Measurements from ENCODE around the gene CYFIP1. TPM values are rescaled to one million over a fixed set of nuclear protein-coding genes. Genes with fewer than 3 reads are reported as not detected.

Gene CYFIP1
- total RNA-seq, 3 donors from 2014 or later (not counting 1 experiment from before 2014, with no cell fraction given), result 6.4 to 9.2 (median 8.8) TPM

DNA sequence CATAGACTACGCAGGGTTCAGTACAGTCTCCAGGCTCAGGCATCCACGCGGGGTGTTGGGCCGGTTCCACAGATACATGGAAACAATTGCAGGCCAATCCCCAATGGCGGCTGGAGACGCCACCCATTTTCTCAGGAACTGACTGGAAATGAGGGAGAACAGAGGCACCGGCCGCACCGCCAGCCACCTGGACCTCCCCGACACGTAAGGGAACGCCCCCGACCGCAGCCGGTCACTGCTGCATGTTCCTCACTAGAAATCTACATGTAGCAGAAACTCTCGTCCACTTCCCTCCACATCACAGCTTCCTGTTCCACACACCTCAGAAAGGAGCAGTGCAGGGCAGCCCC, 29.2 kb downstream of the CYFIP1 start:
- H3K36me3 Mint-ChIP-seq, result no peaks in the 10 kb centered on the region
- no peaks in the 10 kb centered on the region for H3K36me3 ChIP-seq (ENCODE audit: control insufficient read depth, insufficient read depth, low read length)
- 95% methylated on average over 16 of the region's 16 CpGs for WGBS (ENCODE audit: insufficient coverage)
- no peaks in the 10 kb centered on the region for H3K9me3 Mint-ChIP-seq
- peaks cover 12 to 18% of the 10 kb centered on the region in 2 donors for H3K4me1 Mint-ChIP-seq
- no peaks in the 10 kb centered on the region for H3K9me3 ChIP-seq (ENCODE audit: control insufficient read depth, insufficient read depth, low read length)
- no peaks in the 10 kb centered on the region for H3K4me1 ChIP-seq (ENCODE audit: control insufficient read depth, insufficient read depth, low read length)
- no peak overlapping the region for H3K27ac ChIP-seq (ENCODE audit: low read length)
- ATAC-seq, result no peak
- no peak overlapping the region for H3K4me3 ChIP-seq (ENCODE audit: low read length)
- intact Hi-C loops (cut with micrococcal nuclease), result no loop called here
- TF ChIP-seq, protein P1, sequence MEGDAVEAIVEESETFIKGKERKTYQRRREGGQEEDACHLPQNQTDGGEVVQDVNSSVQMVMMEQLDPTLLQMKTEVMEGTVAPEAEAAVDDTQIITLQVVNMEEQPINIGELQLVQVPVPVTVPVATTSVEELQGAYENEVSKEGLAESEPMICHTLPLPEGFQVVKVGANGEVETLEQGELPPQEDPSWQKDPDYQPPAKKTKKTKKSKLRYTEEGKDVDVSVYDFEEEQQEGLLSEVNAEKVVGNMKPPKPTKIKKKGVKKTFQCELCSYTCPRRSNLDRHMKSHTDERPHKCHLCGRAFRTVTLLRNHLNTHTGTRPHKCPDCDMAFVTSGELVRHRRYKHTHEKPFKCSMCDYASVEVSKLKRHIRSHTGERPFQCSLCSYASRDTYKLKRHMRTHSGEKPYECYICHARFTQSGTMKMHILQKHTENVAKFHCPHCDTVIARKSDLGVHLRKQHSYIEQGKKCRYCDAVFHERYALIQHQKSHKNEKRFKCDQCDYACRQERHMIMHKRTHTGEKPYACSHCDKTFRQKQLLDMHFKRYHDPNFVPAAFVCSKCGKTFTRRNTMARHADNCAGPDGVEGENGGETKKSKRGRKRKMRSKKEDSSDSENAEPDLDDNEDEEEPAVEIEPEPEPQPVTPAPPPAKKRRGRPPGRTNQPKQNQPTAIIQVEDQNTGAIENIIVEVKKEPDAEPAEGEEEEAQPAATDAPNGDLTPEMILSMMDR (IDR thresholded peaks at IDR 0.05), result no peak
- H3K4me3 Mint-ChIP-seq, result no peak overlapping the region
- no peak for DNase-seq
- no peaks in the 10 kb centered on the region for H3K27me3 Mint-ChIP-seq (ENCODE audit: low read depth in 2 of 2)
- H3K27ac Mint-ChIP-seq, result no peak overlapping the region
- H3K27me3 ChIP-seq (ENCODE audit: control insufficient read depth, insufficient read depth, low read length), result no peaks in the 10 kb centered on the region

DNA sequence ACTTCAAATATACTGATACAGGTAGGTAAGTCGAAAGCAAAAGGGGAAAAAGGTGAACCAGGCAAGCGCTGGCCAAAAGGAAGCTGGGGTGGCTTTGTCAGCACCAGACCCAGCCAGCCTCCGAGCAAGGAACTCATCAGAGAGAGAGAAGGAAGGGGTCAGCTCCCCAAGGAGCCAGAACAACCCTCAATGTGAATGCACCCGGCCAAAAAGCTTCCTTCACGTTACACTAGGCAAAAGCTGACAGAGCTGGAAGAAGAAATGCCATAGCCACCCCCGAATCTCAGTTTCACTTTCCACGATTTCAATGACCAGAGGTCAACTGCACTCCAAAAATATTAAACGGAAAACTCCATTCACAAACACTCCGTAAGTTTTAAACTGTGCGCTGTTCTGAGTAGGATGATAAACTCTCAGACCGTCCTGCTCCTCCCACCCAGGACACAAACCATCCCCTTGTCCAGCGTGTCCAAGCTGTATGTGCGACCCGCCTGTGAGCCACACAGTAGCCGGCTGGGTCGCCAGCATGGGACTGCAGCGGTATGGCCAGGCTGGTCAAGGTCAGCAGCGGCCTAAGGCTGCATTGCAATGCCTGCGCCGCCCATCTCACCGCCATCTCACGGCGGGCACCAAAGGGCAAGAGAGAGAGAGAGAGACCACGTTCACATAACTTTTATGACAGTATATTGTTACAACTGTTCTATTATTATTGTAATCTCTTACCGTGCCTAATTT, 29.7 kb downstream of the CYFIP1 start:
- no peaks in the 10 kb centered on the region for H3K27me3 ChIP-seq (ENCODE audit: control insufficient read depth, insufficient read depth, low read length)
- H3K27ac ChIP-seq (ENCODE audit: low read length), result no peak overlapping the region
- no peaks in the 10 kb centered on the region for H3K9me3 ChIP-seq (ENCODE audit: control insufficient read depth, insufficient read depth, low read length)
- H3K27ac Mint-ChIP-seq, result no peak overlapping the region
- H3K4me1 Mint-ChIP-seq, result peaks cover 12 to 18% of the 10 kb centered on the region in 2 donors
- H3K4me1 ChIP-seq (ENCODE audit: control insufficient read depth, insufficient read depth, low read length), result no peaks in the 10 kb centered on the region
- H3K36me3 Mint-ChIP-seq, result no peaks in the 10 kb centered on the region
- no peaks in the 10 kb centered on the region for H3K27me3 Mint-ChIP-seq (ENCODE audit: low read depth in 2 of 2)
- H3K9me3 Mint-ChIP-seq, result no peaks in the 10 kb centered on the region
- no peak overlapping the region for H3K4me3 ChIP-seq (ENCODE audit: low read length)
- no peak for DNase-seq
- 91% methylated on average over 20 of the region's 25 CpGs for WGBS (ENCODE audit: insufficient coverage)
- no peak for ATAC-seq
- intact Hi-C loops (cut with micrococcal nuclease), result no loop called here
- no peaks in the 10 kb centered on the region for H3K36me3 ChIP-seq (ENCODE audit: control insufficient read depth, insufficient read depth, low read length)
- H3K4me3 Mint-ChIP-seq, result no peak overlapping the region
- TF ChIP-seq, protein P1 (IDR thresholded peaks at IDR 0.05), result no peak

DNA sequence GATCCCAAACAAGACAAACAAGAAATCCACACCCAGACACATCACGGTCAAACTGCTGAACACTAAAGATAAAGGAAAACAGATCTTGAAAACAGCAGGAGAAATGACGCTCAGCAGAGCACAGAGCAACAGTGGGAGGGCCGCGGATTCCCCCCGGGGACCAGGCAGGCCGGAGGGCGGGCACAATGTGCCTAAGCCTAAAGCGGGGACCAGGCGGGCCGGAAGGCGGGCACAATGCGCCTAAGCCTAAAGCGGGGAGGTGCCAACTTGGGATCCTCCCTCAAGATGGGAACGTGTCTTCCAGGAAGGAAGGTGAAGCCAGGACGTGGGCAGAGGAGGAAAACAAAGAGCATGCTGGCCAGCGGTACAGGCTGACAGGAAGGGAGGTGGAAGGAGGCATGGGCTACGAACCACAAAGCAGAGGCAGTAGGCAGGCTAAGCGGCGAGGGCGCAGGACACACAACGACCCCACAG, 31.1 kb downstream of the CYFIP1 start:
- Mint-ChIP-seq H3K36me3 (no peaks in the 10 kb centered on the region), H3K4me3 (peak overlapping the region; percentile 77), H3K4me1 (peaks cover 12 to 18% of the 10 kb centered on the region in 2 donors), H3K27ac (peak overlapping the region; percentile 7 to 74), H3K9me3 (no peaks in the 10 kb centered on the region), H3K27me3 (ENCODE audit: low read depth in 2 of 2) (no peaks in the 10 kb centered on the region)
- DNase-seq (no peak), ATAC-seq (peak in 2 of 3 donors; percentile 62 to 88)
- Histone ChIP-seq H3K36me3 (ENCODE audit: control insufficient read depth, insufficient read depth, low read length) (no peaks in the 10 kb centered on the region), H3K27me3 (ENCODE audit: control insufficient read depth, insufficient read depth, low read length) (no peaks in the 10 kb centered on the region), H3K4me1 (ENCODE audit: control insufficient read depth, insufficient read depth, low read length) (no peaks in the 10 kb centered on the region), H3K4me3 (ENCODE audit: low read length) (no peak overlapping the region), H3K27ac (ENCODE audit: low read length) (no peak overlapping the region), H3K9me3 (ENCODE audit: control insufficient read depth, insufficient read depth, low read length) (no peaks in the 10 kb centered on the region)
- 9% methylated on average over 21 of the region's 21 CpGs for WGBS (ENCODE audit: insufficient coverage)
- TF ChIP-seq, protein P1 (IDR thresholded peaks at IDR 0.05), result no peak
- intact Hi-C loops (cut with micrococcal nuclease), result no loop called here

DNA sequence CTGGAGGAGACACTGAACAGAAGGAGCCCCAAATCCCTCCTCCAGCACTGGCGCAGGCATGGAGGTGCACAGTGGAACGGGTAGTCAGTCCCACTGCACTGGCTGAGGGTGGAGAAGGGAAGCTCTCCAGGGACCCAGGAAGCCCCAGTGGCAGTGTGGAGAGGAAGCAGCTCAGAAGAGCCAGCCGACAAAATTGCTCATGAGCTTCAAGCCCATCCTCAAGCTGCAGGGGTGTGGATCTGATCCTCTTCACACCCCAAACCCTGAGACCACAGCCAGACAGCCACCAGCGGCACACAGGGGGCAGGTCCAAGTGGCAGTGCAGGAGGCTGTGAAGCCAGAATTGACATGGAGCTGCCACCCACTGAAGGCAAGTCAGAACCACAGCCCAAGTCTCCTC, 32.1 kb downstream of the CYFIP1 start:
- intact Hi-C loops (cut with micrococcal nuclease), result no loop called here
- H3K27ac ChIP-seq (ENCODE audit: low read length), result no peak overlapping the region
- H3K4me1 Mint-ChIP-seq, result peaks cover 12 to 18% of the 10 kb centered on the region in 2 donors
- H3K36me3 ChIP-seq (ENCODE audit: control insufficient read depth, insufficient read depth, low read length), result no peaks in the 10 kb centered on the region
- H3K9me3 Mint-ChIP-seq, result no peaks in the 10 kb centered on the region
- peak overlapping the region; percentile 77 for H3K4me3 Mint-ChIP-seq
- TF ChIP-seq, protein P1 (IDR thresholded peaks at IDR 0.05), result no peak
- H3K36me3 Mint-ChIP-seq, result no peaks in the 10 kb centered on the region
- peak in 1 of 3 donors; percentile 24 for ATAC-seq
- no peaks in the 10 kb centered on the region for H3K9me3 ChIP-seq (ENCODE audit: control insufficient read depth, insufficient read depth, low read length)
- no peak for DNase-seq
- H3K4me1 ChIP-seq (ENCODE audit: control insufficient read depth, insufficient read depth, low read length), result no peaks in the 10 kb centered on the region
- no peaks in the 10 kb centered on the region for H3K27me3 Mint-ChIP-seq (ENCODE audit: low read depth in 2 of 2)
- H3K27ac Mint-ChIP-seq, result peak overlapping the region; percentile 7 to 74
- WGBS (ENCODE audit: insufficient coverage), result 41% methylated on average over 4 of the region's 4 CpGs
- no peaks in the 10 kb centered on the region for H3K27me3 ChIP-seq (ENCODE audit: control insufficient read depth, insufficient read depth, low read length)
- H3K4me3 ChIP-seq (ENCODE audit: low read length), result no peak overlapping the region

All from natural killer cell (primary cell).